Smooth muscle cell (in vitro differentiated cells): ENCODE results near the gene SHOC2. TPM values are rescaled to one million over a fixed set of nuclear protein-coding genes. Genes with fewer than 3 reads are reported as not detected.

Experiments used
- DNase-seq: peaks from one replicate; lab custom pipeline; 2025; ENCODE audit not compliant: unreplicated experiment; lab: John Stamatoyannopoulos, UW
- H2AFZ ChIP-seq: fragments of 200-600 bp; sonication (generic); 2 replicates; pipeline ENCODE4 v1.6.0; 2016; ENCODE audit warnings: antibody characterized with exemption, low read depth, mild to moderate bottlenecking
- H3F3A ChIP-seq: fragments of 200-600 bp; sonication (generic); 2 replicates; pipeline ENCODE4 v1.6.0; 2017; ENCODE audit warnings: antibody characterized with exemption, low read depth
- H3K27ac ChIP-seq: fragments of 200-600 bp; sonication (generic); 2 replicates; pipeline ENCODE4 v1.5.1; 2016; ENCODE audit warnings: low read depth, mild to moderate bottlenecking
- H3K27me3 ChIP-seq: fragments of 200-600 bp; sonication (generic); 2 replicates; pipeline ENCODE4 v1.6.1; 2016; ENCODE audit warnings: low read depth, mild to moderate bottlenecking
- H3K36me3 ChIP-seq: fragments of 200-600 bp; sonication (generic); 2 replicates; pipeline ENCODE4 v1.5.1; 2016; ENCODE audit warnings: low read depth
- H3K4me1 ChIP-seq: fragments of 200-600 bp; sonication (generic); 2 replicates; pipeline ENCODE4 v1.5.1; 2016; ENCODE audit warnings: low read depth
- H3K4me2 ChIP-seq: fragments of 200-600 bp; sonication (generic); 2 replicates; pipeline ENCODE4 v1.6.0; 2016; ENCODE audit warnings: mild to moderate bottlenecking
- H3K4me3 ChIP-seq: fragments of 200-600 bp; sonication (generic); 2 replicates; pipeline ENCODE4 v1.5.1; 2016; ENCODE audit warnings: mild to moderate bottlenecking
- H3K79me2 ChIP-seq: fragments of 200-600 bp; sonication (generic); 2 replicates; pipeline ENCODE4 v1.6.0; 2016; ENCODE audit warnings: low read depth, mild to moderate bottlenecking
- H3K9ac ChIP-seq: fragments of 200-600 bp; sonication (generic); 2 replicates; pipeline ENCODE4 v1.6.0; 2016; ENCODE audit warnings: low read depth
- H3K9me3 ChIP-seq: fragments of 200-600 bp; sonication (generic); replicated peaks from 2 replicates; pipeline ENCODE4 v1.5.1; 2016; ENCODE audit warnings: low read depth
- H4K20me1 ChIP-seq: fragments of 200-600 bp; sonication (generic); 2 replicates; pipeline ENCODE4 v1.6.0; 2016; ENCODE audit warnings: low read depth
- CTCF ChIP-seq: fragments of 200-600 bp; sonication (generic); IDR thresholded peaks from 2 replicates; pipeline ENCODE4 v1.5.1; 2017; ENCODE audit warnings: borderline replicate concordance, mild to moderate bottlenecking, antibody characterized with exemption; ENCODE audit not compliant: insufficient read depth, poor library complexity, severe bottlenecking
- WGBS: methylation state at CpG from one replicate; pipeline ENCODE4 v1.1.7; 2016; ENCODE audit warnings: low lambda C conversion rate; 5-methylcytosine and 5-hydroxymethylcytosine counted together
- polyA plus RNA-seq: library from polyadenylated mRNA; unstranded; fragments of >200 nt; fragmentation: Nextera tagmentation; extraction: Ambion mirVana; gene quantifications from 2 replicates; pipeline ENCODE4 v1.2.1, GENCODE V29; 2016
- total RNA-seq: library from RNA; depleted of rRNA; stranded (reverse); fragments of >200 nt; gene quantifications from 2 replicates; pipeline ENCODE4 v1.2.3, GENCODE V29; 2014

Gene SHOC2
- total and polyA plus RNA-seq, 2 experiments from 2014 or later: 19.3 to 45.1 TPM

GRCh38 chr10:111015181-111015580 is 95.8 kb downstream of the SHOC2 start:
- no peaks in the 10 kb centered on the region for H3K79me2 ChIP-seq
- H3F3A ChIP-seq: no peaks in the 10 kb centered on the region
- H3K36me3 ChIP-seq: peaks cover 4% of the 10 kb centered on the region
- no peak overlapping the region for H3K9ac ChIP-seq
- H3K4me3 ChIP-seq: no peak overlapping the region
- no peak overlapping the region for H2AFZ ChIP-seq
- H3K9me3 ChIP-seq: no peaks in the 10 kb centered on the region
- no peak for DNase-seq
- H3K4me1 ChIP-seq: no peaks in the 10 kb centered on the region
- no peak overlapping the region for H3K27ac ChIP-seq
- TF ChIP-seq CTCF: no peak
- H3K4me2 ChIP-seq: no peak overlapping the region
- H4K20me1 ChIP-seq: peaks cover 7% of the 10 kb centered on the region
- 93% methylated on average over 1 of the region's 1 CpG for WGBS
- H3K27me3 ChIP-seq: no peaks in the 10 kb centered on the region

- no peaks in the 10 kb centered on the region for H3K27me3 ChIP-seq
- no peak overlapping the region for H2AFZ ChIP-seq
- H3K36me3 ChIP-seq: no peaks in the 10 kb centered on the region
- no peak overlapping the region for H3K27ac ChIP-seq
- H3K4me2 ChIP-seq: no peak overlapping the region
- TF ChIP-seq CTCF: no peak
- 73% methylated on average over 2 of the region's 2 CpGs for WGBS
- H3K9me3 ChIP-seq: no peaks in the 10 kb centered on the region
- H3K4me1 ChIP-seq: no peaks in the 10 kb centered on the region
- no peaks in the 10 kb centered on the region for H3F3A ChIP-seq
- peaks cover 7% of the 10 kb centered on the region for H4K20me1 ChIP-seq
- H3K4me3 ChIP-seq: no peak overlapping the region
- no peak overlapping the region for H3K9ac ChIP-seq
- H3K79me2 ChIP-seq: no peaks in the 10 kb centered on the region
- DNase-seq: no peak
Observed at GRCh38 chr10:111017098-111017497, 97.7 kb downstream of the SHOC2 start.

DNA sequence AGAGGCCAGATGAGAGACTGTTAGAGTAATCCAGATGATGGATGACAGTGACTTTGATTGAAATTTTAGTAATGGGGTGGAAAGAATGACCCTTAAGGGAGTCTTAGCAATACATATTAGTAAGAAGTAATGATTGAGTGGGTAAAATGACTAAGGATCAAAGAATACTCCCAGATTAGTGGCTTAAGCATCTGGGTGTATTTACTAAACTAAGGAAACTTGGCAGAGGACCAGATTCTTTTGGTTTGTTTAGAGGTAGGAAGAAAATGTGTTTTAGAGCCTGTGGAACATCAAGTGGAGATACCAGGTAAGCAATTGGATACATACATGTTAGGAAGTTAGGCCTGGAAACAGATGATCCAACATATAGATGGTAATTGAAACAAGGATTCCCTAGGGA is 98.6 kb downstream of the SHOC2 start:
- no peaks in the 10 kb centered on the region for H3K27me3 ChIP-seq
- no peak overlapping the region for H3K4me3 ChIP-seq
- no peaks in the 10 kb centered on the region for H3F3A ChIP-seq
- H3K4me2 ChIP-seq: no peak overlapping the region
- no peaks in the 10 kb centered on the region for H3K4me1 ChIP-seq
- H3K9ac ChIP-seq: no peak overlapping the region
- TF ChIP-seq CTCF: no peak
- peaks cover 2% of the 10 kb centered on the region for H4K20me1 ChIP-seq
- no peak overlapping the region for H2AFZ ChIP-seq
- no peaks in the 10 kb centered on the region for H3K9me3 ChIP-seq
- H3K27ac ChIP-seq: no peak overlapping the region
- DNase-seq: no peak
- no peaks in the 10 kb centered on the region for H3K79me2 ChIP-seq
- H3K36me3 ChIP-seq: peaks cover 4% of the 10 kb centered on the region

DNA sequence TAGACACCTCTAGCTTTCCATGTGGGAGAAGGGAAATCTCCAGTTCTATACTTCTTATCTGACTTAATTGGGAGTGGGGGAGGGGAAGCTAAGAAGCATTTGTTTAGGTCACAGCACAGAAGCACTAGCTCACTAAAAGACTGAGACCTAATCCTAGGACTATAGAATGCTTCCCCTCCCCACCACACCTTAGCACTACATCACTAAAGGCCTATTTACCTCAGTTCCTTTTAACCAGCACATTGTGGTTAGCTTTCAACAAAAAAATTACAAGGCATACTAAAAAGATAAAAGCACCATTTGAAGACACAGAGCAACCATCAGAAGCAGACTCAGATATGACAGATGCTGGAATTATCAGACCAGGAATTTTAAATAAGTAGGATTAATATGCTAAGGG is 103.7 kb downstream of the SHOC2 start:
- Histone ChIP-seq H3K4me1 (no peaks in the 10 kb centered on the region), H3F3A (no peaks in the 10 kb centered on the region), H3K79me2 (no peaks in the 10 kb centered on the region), H3K9ac (no peak overlapping the region), H3K36me3 (peaks cover 4% of the 10 kb centered on the region), H3K27ac (no peak overlapping the region), H3K4me2 (no peak overlapping the region), H3K27me3 (no peaks in the 10 kb centered on the region), H2AFZ (no peak overlapping the region), H3K4me3 (no peak overlapping the region), H3K9me3 (no peaks in the 10 kb centered on the region), H4K20me1 (no peaks in the 10 kb centered on the region)
- DNase-seq: no peak
- no peak for TF ChIP-seq CTCF
